KBM-7 (cell line): ENCODE data around the gene SIGLEC7.

Source experiments
- DNase-seq: peaks from one replicate; pipeline ENCODE4 v3.0.0-alpha.2; 2015
- in situ Hi-C: fragments of 300-500 bp; cut with MboI; formaldehyde crosslinking; loops from 2 replicates; pipeline ENCODE4 v1.14.3; 2020; ENCODE audit warnings: low sequenced_read_pairs, low pct_unique_long_range_greater_than_20kb, mixed read lengths

SIGLEC7 gene

GRCh38 chr19:51142119-51142518, at the start of gene SIGLEC7:
SIGLEC7 (plus strand) TSS chr19:51142301; CDS start chr19:51142370, 69 bp downstream.
- no peak for DNase-seq
- in situ Hi-C loops = no loop called here

GRCh38 chr19:51093101-51093500, 49.0 kb upstream of the SIGLEC7 start:
- no peak for DNase-seq
- in situ Hi-C loops = no loop called here

GRCh38 chr19:51093510-51094345, 48.4 kb upstream of the SIGLEC7 start:
- in situ Hi-C loops = no loop called here
- no peak for DNase-seq

GRCh38 chr19:51094696-51095279, 47.3 kb upstream of the SIGLEC7 start:
- in situ Hi-C loops = no loop called here
- peak; percentile 48 for DNase-seq

GRCh38 chr19:51096473-51097165, 45.5 kb upstream of the SIGLEC7 start:
- DNase-seq = peak; percentile 25

GRCh38 chr19:51097166-51097738, 44.8 kb upstream of the SIGLEC7 start:
- peak; percentile 26 for DNase-seq
- in situ Hi-C loops = no loop called here

More at GRCh38 chr19:51096473-51097165, 45.5 kb upstream of the SIGLEC7 start:
- in situ Hi-C loops = no loop called here

GRCh38 chr19:51097796-51098195, 44.3 kb upstream of the SIGLEC7 start:
- in situ Hi-C loops = no loop called here
- no peak for DNase-seq

GRCh38 chr19:51098365-51099046, 43.6 kb upstream of the SIGLEC7 start:
- no peak for DNase-seq
- in situ Hi-C loops = no loop called here

GRCh38 chr19:51099047-51099382, 43.1 kb upstream of the SIGLEC7 start:
- DNase-seq = no peak
- in situ Hi-C loops = no loop called here

- DNase-seq = no peak
- in situ Hi-C loops = no loop called here
Measured at GRCh38 chr19:51100601-51101000, 41.5 kb upstream of the SIGLEC7 start.

- DNase-seq = no peak
- in situ Hi-C loops = no loop called here
Measured at GRCh38 chr19:51101171-51101865, 40.8 kb upstream of the SIGLEC7 start.

- in situ Hi-C loops = no loop called here
- DNase-seq = no peak
Measured at GRCh38 chr19:51102991-51103390, 39.1 kb upstream of the SIGLEC7 start.

GRCh38 chr19:51103926-51104341, 38.2 kb upstream of the SIGLEC7 start:
- no peak for DNase-seq
- in situ Hi-C loops = no loop called here

GRCh38 chr19:51107406-51108065, 34.6 kb upstream of the SIGLEC7 start:
- in situ Hi-C loops = no loop called here
- no peak for DNase-seq

- peak; percentile 100 for DNase-seq
- in situ Hi-C loops = no loop called here
Measured at GRCh38 chr19:51108066-51108804, 33.9 kb upstream of the SIGLEC7 start, which contains the start of gene CTU1. CTU1 (minus strand) TSS chr19:51108409; CDS start chr19:51104569, 3,840 bp downstream.

- in situ Hi-C loops = no loop called here
- no peak for DNase-seq
Measured at GRCh38 chr19:51108805-51109146, 33.3 kb upstream of the SIGLEC7 start.

- in situ Hi-C loops = no loop called here
- no peak for DNase-seq
Measured at GRCh38 chr19:51110666-51110971, 31.5 kb upstream of the SIGLEC7 start.

GRCh38 chr19:51111606-51112005, 30.5 kb upstream of the SIGLEC7 start:
- no peak for DNase-seq
- in situ Hi-C loops = no loop called here
